NCI-H1436 (cell line): ENCODE data around the gene IL7R.

Experiments used
- DNase-seq: peaks from one replicate; lab custom pipeline; 2025; lab: John Stamatoyannopoulos, UW

The IL7R gene

GRCh38 chr5:35904443-35905132 is 47.9 kb downstream of the IL7R start:
- no peak for DNase-seq

DNA sequence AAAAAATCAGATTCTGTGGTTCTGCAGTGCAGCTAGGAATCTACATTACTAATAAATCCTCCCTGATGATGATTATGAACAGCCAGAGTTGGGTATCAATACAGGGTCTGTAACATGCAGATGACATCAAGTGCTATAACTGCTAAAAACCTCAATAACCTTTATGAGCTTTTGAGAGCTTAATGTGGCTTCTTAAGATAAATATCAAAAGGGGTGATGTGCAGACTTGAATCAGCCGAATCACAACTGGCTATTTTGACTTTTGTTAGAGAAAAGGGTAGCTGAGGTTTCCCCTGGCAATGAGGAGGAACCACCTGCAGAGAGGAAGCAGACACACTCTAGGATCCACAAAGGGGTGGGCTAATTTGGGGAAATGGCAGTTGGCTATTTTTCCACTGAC is 51.5 kb downstream of the IL7R start:
- DNase-seq = no peak

GRCh38 chr5:35908814-35909213 is 52.1 kb downstream of the IL7R start:
- no peak for DNase-seq

- DNase-seq = no peak
Measured at GRCh38 chr5:35919191-35919590, 62.5 kb downstream of the IL7R start.

GRCh38 chr5:35920890-35921289 is 64.2 kb downstream of the IL7R start:
- DNase-seq = no peak

DNA sequence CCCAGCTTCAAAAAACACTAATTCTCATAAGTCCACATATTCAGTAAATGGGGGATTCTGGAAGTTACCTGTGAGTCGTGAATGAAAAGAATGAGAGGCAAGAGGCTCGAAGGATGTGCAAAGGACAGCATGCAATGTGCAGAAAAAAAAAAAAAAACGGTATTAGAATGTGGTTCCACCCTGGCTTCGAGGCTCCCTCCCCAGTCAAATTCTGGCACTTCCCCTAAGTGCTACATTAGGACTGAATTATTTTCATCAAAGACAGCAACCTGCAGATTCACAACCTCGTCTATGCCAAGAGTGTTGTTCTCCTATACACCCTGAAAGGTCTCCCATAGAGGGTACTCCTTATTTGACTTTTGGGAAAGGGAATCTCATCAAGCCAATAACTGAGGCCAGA is 65.2 kb downstream of the IL7R start:
- no peak for DNase-seq

DNA sequence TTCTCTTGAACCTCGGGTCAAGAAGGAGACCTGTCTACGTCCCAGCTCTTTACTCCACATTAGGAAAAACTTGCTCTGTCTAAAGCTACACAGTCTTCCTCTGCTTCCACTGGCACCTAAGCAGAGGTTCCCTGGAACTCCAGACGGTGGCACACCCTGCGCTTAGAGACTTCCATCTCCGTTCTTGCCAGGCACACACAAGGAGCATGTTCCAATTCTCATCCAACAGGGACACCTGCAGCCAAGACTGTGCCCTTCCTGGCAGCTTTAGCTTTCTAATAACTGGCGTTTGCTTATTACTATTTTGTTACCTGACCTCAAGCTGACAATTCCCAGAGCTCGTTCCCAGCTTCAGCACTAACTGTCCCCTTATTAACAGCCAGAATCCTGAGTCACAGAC is 65.8 kb downstream of the IL7R start:
- no peak for DNase-seq

- DNase-seq = no peak
Measured at GRCh38 chr5:35924122-35924949, 67.6 kb downstream of the IL7R start.

DNA sequence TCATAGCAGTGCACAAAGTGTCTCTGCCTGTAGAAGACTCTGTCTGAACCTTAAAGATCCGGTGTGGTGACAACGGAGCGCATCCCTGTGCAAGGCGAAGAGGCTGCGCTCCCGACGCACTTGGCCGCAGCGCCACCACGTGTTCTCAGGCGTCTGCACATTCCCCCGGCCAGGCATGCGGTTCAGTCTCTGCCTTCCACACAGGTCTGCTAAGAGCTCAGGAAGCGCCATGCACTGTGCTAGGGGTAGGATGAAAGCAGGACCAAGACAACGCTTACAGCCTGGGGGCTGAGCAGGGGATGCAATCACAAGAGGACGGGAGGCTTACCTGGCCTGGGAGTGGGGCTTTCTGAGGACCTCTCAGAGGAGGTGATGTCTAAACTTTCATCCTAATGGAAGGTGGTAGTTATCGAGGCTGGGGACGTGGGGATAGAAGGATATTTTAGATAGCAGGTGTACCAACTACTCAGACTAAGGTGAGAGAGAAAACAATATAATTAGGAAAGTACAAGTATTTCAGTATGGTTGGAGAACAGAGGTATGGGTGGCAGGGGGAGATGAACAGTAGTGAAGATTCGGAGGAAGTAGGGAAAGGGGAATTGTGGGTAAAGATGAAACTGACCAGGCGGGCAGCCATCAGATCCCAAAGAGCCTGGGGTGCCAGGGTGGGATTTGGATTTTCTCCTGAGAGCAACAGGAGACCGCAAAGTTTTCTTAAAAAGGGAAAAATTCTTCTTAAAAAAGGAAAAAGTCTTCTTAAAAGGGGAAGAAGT is 68.4 kb downstream of the IL7R start:
- no peak for DNase-seq

- DNase-seq = peak; percentile 6
Measured at GRCh38 chr5:35926389-35927051, 69.8 kb downstream of the IL7R start.
